ENCODE measurements around the gene LOXL1.
"Not testable (repeated sequence)": the region's sequence is repeated elsewhere in the genome, so short reads cannot be mapped to it uniquely, and the experiment has no call there.

LOXL1 gene

GRCh38 chr15:73952913-73953750, 26.9 kb downstream of the LOXL1 start:
- no peak for DNase-seq (ENCODE audit: low spot score)

DNA sequence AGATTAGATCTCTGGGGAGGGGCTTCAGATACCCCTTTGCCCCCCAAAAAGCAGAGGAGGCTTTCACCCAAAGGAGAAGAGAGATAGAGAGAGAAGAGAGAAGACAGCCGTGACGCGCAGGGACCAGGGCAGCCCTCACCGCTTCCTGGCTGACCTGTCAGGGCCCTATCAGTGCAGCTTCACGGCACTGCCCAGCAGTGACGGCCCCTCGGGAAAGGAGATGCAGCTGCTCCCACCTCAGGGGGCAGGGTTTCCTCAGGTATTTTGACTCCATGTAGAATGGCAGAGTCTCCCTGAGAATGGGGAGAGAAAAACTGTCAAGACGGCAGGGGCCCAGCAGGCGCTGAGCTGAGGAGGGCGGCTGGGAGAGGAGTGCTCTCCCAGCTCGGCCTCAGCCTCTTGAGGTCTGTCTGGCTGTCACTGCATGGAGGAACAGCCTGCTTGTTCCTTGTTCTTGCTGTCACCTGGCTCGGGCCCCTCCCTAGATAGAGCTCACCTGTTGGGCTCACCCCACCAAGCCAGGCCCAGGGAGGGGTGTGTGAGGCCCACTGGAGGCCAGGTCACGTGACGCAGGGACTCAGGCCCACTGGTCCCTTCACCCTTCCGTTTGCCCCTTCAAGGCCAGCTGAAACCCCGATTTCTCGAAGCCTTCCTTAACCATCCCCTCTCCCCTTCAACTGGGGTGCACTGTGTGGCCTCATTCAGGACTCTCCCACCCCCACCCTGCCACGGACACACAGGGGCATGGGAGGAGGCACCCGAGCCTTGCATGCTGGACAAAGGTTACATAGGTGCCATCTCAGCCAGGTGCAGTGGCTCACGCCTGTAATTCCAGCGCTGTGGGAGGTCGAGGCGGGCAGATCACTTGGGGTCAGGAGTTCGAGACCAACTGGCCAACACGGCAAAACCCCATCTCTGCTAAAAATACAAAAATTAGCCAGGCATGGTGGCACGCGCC, 28.2 kb downstream of the LOXL1 start:
- no peak for DNase-seq (ENCODE audit: low spot score)

- no peak for DNase-seq (ENCODE audit: low spot score)
Measured at GRCh38 chr15:73955326-73955725, 29.1 kb downstream of the LOXL1 start.

DNA sequence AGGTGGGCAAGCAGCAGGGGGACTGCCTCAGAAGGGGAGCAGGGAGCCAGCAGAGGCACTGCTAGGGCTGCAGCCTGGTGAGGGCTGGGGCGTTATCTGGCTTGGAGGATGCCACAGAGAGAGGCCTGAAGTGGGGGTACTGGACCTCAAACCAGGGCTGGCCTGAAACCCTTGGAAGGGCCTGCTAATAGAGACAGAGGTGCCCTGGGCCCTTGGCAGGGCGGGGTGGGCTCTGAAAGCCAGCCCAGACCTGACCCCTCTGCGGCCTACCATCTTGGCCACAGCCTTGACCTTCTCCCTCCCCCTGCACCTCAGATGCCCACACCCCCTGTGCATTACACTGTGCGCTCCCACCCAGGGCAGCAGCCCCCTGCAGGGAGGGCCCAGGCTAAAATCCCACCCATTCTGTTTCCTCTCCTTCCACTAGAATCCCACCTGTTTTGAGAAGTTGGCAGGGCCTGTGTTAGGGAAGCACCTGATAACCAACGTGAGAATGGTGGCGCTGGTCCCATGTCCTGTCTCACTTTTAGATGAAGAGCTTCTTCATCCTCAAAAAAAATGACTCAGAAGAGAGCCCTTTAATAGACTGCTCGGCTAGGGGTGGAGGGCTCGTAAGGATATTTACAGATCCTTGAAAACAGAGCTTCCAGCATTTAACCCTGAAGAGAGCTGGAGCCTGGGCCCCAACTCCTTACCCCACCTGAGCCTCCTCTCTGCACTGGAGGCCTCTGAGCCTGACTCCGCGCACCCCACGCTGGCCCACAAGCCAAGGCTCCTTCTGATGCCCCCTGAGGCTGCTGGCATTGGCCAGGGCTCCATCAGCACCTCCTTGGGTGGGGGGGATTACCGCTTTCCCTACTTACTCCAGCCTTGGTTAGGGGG, 29.8 kb downstream of the LOXL1 start:
- DNase-seq (ENCODE audit: low spot score) = no peak

DNA sequence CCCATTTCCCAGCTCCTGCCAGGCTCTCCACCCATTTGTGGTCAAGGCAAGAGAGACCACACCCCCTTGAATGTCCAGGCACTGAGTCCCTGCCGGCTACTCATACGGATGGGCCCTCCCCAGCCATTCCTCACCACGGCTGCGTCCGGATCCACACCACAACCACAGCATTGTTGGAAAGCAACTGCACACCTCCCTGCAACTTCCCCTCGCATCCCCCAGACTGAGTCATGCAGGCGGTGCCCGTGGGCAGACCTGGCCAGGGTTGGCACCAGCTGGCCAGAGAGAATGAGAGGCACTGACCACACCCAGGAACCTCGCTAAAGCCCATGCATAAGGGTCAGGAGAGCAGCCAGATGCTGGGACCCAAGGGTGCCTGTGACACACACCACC, 30.5 kb downstream of the LOXL1 start:
- no peak for DNase-seq (ENCODE audit: low spot score)

DNA sequence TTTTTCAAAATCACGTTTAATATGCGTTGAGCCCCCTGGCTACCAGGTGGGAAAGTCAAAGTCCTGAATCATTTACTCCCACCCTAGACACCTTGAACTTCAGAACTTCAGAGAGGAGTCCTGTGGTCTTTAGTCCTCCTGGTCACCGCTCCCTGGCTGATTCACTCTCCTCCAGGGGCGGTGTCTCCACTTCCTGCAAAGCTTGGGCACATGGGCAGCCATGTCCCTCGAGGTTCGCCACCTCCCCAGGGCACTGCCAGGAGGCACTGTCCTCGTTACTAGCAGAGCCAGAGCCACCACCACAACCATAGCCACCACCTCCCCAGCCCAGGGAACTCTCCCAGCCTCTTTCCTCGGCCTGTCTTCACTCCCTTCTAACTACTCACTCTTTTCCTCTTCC, 31.0 kb downstream of the LOXL1 start:
- no peak for DNase-seq (ENCODE audit: low spot score)

DNA sequence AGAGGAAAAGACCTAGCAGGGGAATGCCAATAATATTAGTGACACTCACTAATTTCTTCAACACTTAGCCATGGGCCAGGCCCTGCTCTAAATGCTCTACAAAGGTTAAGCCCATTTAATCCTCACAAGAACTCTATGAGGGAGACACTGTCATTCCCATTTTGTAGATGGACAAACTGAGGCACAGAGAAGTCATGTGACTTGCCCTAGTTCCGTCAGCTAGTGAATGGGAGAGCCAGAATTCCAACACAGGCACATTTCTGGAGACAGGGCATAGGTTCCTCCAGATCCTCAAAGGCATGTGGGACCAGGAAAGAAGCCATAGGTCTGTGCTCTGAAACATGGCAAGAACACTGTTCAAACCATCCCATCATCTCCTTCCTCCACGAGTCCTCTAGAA, 31.5 kb downstream of the LOXL1 start:
- DNase-seq (ENCODE audit: low spot score) = no peak

GRCh38 chr15:73959012-73959581, 32.8 kb downstream of the LOXL1 start:
- no peak for DNase-seq (ENCODE audit: low spot score)

- no peak for DNase-seq (ENCODE audit: low spot score)
Measured at GRCh38 chr15:73959801-73960200, 33.5 kb downstream of the LOXL1 start.

- DNase-seq (ENCODE audit: low spot score) = not testable (repeated sequence)
Measured at GRCh38 chr15:73960472-73961070, 34.3 kb downstream of the LOXL1 start.

DNA sequence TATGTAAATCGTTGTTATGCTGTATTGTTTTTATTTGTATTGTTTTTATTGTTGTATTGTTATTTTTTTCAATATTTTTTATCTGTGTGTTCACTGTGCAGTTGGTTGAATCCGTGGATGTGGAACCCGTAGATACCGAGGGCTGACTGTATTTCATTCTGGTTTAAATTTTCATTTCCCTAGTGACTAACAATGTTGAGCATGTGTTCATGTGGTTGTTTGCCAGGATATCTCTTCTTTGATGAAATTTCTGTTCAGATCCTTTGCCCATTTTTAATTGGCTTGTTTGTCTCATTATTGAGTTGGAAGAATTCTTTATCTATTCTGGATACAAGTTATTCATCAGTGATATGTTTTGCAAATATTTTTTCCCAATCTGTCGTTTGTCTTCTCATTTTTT, 36.2 kb downstream of the LOXL1 start:
- DNase-seq (ENCODE audit: low spot score) = no peak

DNA sequence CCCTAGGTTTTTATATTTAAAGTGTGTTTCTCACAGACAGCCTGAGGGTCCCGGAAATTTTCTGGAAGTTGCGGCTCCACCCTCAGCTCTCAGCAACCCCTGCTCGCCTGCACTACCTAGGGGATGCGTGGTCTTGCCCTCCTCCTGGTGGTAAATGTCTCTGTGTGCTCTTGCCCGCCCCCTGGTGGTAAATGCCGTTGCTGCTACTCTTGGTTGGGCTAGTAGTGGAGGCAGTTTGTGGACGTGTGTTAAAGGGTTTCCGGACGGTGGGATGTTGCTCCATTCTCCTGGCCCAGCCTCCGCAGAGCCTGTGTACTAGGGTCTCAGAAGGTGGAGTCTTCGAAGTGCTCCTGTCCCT, 38.5 kb downstream of the LOXL1 start:
- DNase-seq (ENCODE audit: low spot score) = peak; percentile 53

DNA sequence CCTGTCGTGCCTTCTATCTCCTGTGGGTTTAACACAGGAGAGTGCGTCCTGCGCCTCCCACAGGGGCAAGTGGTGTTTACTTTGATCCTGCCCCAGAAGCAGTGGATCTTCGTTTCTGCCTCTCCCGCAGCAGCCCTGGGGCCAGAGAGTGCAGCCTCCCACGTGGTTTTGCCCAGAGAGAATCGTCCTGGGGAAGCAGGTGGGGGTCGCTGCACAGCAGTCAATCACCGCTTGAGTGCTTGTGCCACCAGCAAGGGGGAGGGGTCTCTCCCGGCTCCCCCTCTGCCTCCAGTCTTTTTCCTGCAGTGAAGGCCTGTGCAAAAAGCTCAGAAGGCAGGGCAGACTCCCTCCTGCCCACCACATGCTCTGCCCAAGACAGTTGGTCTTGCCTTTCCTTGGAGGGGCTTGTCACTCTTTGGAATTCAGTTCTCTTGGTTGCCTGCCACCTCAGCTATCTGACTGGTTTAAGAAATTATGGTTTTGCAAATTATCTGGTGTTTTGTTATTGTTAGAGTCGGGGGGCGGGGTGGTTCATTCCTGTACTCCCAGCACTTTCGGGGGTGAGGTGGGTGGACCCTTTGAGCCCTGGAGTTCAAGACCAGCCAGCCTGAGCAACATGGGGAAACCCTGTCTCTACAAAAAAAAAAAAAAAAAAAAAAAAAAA, 39.0 kb downstream of the LOXL1 start:
- DNase-seq (ENCODE audit: low spot score) = no peak

GRCh38 chr15:73965758-73966113, 39.5 kb downstream of the LOXL1 start:
- no peak for DNase-seq (ENCODE audit: low spot score)

DNA sequence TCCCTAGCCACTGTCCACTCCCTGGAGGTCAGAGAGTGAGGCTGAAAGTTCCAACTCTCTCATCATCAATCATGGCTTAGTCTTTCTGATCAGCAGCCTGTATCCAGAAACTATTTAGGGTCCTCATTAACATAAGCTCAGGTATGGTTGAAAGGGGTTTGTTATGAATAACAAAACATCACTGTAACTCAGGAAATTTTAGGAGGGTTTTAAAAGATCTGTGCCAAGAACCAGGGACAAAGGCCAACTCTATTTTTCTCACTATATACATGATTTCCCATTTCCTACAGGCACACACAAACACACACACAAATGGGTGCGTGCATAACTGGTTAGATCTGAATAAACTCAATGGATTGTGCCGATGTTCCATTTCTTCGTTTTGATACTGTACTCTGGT, 42.2 kb downstream of the LOXL1 start:
- no peak for DNase-seq (ENCODE audit: low spot score)

DNA sequence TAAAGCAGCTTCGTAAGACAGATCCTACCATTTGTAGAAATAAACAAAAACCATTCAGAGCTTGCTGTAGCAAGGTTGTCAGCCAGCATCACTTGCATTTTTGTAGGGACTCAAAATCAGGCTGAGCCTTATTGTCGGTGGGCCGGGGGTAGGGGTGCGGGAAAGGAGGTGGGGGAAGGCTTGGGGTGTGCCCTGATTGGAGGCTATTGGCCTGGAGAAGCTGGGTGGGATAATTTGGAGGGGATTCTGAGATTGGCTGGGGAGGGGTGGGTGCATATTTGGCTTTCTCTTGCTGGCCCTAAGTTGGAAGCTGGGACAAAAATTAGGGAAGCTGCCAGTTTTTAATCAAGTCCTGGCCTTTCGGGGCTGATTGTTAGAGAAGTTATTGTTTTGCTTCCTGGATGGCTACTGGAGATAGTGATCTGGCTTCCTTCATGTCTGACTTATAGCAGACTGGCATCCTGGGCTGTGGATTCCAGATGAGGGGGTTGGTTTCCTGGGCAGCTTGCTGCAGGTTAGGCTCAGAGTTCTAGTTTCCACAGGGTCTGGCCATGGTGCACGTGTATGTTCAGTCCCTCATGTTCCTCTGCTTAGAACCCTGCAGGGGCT, 43.0 kb downstream of the LOXL1 start:
- no peak for DNase-seq (ENCODE audit: low spot score)

GRCh38 chr15:73972984-73973682, 46.9 kb downstream of the LOXL1 start:
- DNase-seq (ENCODE audit: low spot score) = peak; percentile 79

DNA sequence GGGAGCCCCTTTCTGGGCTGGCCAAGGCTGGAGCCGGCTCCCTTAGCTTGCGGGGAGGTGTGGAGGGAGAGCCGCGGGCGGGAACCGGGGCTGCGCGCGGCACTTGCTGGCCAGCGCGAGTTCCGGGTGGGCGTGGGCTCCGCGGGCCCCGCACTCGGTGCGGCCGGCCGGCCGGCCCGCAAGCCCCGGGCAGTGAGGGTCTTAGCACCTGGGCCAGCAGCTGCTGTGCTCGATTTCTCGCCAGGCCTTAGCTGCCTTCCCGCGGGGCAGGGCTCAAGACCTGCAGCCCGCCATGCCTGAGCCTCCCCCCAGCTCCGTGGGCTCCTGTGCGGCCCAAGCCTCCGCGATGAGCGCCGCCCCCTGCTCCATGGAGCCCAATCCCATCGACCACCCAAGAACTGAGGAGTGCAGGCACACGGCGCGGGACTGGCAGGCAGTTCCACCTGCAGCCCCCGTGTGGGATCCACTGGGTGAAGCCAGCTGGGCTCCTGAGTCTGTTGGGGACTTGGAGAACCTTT, 47.5 kb downstream of the LOXL1 start:
- not testable (repeated sequence) for DNase-seq (ENCODE audit: low spot score)

GRCh38 chr15:73975440-73976125, 49.3 kb downstream of the LOXL1 start:
- DNase-seq (ENCODE audit: low spot score) = not testable (repeated sequence)
